GM19452 (cell line): ENCODE data around the gene IRGC.
"Not testable (repeated sequence)": the region's sequence is repeated elsewhere in the genome, so short reads cannot be mapped to it uniquely, and the experiment has no call there.

Experiments used
- ATAC-seq: cut with Tn5 transposase; IDR thresholded peaks from one replicate; pipeline ENCODE4 v1.9.1; 2021; ENCODE audit not compliant: unreplicated experiment

The IRGC gene

DNA sequence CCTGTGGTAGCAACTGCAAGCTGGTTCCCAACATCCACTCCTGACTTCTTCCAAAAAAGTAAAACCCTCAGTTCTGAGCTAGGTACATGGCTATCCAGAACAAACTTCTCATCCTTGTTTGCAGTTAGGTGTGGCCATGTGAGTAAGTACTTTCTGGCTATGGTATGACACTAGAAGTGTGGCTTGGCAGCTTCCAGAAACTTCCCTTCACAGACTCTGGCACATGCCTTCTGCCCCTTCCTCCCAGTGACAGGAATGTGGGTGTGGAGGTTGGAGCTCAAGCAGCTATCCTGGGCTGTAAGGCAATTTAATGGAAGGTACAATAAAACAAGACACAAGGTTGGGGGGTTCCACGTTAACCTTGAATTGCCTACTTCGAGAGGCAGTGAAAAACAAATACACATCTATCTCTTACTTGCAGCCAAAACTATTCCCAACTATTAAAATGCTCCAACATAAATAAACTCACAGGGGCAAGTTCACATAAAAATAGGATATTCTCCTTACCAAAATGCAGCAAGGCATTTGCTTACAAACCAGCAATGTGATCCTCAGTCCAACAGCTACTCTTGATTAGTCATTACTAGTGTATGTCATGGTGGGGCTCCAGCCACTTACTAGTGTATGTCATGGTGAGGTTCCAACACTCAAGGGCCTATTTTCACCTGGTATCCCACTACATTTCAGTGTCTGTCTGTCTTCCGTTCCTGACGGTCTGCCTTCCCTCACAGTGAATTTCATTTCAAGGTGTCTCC, 35.8 kb downstream of the IRGC start:
- ATAC-seq, result no peak

- ATAC-seq, result no peak
Measured at GRCh38 chr19:43752287-43752875, 36.5 kb downstream of the IRGC start.

GRCh38 chr19:43754253-43754502, 38.3 kb downstream of the IRGC start:
- no peak for ATAC-seq

DNA sequence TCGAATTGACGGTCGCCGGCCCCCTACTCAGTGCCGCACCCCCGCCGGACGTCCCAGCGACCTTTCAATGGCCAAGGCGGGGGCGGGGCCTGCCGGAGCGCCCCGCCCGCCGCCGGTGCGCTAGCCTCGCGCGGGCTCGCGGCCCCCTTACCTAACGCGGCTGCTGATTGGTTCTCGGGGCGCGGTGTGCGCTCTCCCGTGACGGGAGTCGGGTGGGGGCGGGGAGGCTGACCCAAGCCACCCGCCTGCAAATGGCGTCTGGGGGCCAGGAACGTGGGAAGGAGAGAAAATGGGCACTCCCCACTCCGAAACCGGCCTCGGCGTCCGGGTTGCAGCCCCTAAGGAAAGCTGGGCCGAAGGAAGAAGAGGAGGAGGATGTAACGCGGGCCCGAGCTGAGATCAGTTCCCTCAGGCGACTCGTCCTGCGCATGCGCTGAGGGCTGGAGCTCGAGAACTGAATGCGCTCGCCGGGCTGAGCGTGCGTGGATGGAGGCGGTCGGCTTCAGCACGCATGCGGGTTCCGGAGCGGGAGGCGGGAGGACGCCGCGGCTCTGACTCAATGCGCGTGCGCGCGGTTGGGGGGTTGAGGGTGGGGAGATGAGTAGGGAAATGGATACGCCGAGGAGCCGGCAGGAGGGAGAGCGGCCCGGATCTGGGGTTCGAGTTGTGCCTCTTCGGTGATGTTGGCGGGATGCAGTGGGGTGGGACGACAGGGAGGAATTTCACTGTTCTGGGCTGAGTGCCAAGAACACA, 38.8 kb downstream of the IRGC start, which contains the start of gene SMG9:
SMG9 (minus strand) TSS at position 460 of the 753 bp plus-strand sequence. CDS start 4,221 bp downstream, outside the sequence.
- ATAC-seq, result peak; percentile 52

DNA sequence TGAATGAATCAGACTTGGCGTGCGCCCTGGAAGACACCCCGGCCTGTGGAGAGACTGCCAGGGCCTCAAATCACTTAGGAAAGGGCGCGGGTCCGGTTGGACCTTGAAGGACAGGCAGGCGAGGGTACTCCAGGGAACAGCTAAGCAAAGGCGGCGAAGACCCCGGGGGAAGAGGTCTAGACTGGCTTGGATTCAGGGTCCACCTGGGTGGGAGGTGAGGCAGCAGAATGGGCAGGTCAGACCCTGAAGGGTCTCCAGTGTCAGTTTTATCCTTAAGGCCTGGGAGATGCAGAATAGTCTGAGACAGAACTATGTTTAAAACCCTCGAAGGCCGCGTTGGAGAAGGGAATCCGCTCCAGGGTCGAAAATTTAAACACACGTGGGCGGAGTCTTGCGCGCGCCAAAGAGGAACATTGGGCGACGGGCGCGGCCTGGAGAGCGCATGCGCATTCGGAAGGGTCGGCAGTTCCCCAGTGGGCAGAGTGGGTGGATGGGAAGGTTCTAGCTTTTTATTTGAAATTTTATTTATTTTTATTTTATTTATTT, 39.5 kb downstream of the IRGC start:
- ATAC-seq, result no peak

DNA sequence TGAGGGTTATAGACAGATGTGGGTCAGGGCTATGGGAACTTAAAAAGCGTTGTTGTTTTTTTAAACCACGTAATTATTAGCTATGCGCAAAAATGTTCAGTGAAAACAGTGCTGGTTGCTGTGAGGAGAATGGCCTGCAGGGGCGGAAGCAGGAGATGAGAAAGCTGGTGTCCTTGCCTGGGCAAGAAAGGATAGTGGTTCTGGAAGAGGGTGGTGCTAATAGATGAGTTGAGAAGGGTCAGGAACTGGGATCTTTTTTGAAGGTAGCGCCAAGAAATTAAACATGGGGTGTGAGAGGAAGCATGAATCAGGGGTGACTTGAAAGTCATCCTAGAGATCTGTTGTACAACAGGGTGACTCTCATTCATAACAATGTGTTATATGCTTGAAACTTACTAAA, 43.6 kb downstream of the IRGC start:
- no peak for ATAC-seq

DNA sequence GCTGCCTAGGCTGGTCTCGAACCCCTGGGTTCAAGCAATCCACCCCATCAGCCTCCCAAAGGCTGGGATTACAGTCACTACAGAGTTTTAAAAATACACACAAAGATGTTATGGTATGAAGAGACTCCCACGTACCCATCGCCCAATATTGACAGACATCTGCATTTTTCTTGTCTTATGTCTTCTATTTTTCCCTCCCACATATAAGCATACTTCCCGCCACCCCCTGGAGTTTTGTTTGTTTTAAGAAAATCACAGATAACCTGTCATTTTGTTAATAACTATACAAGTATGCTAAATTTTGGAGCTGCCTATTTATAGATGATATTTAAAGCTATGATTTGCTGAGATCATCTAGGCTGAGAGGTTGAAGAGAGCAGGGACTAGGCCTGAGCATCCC, 45.1 kb downstream of the IRGC start:
- no peak for ATAC-seq

DNA sequence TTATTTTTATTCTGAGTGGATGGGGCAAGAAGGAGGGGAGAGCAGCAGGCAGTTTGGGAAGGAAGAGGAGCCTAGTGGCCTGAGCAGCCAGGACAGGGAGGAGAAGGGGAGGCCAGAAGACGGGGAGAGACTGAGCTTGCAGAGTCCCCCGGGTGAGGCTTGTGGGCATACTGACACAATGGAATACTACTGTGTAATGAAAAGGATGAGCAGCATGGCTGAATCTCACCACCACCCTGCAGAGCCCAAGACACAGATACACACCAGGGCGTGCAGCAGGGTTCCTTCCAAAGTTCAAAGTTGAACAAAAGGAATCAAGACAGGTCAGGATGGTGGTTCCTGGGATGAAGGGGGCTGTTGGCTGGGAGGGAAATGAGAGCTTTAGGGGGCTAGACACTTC, 46.9 kb downstream of the IRGC start:
- no peak for ATAC-seq

- no peak for ATAC-seq
Measured at GRCh38 chr19:43763473-43763939, 47.6 kb downstream of the IRGC start.

DNA sequence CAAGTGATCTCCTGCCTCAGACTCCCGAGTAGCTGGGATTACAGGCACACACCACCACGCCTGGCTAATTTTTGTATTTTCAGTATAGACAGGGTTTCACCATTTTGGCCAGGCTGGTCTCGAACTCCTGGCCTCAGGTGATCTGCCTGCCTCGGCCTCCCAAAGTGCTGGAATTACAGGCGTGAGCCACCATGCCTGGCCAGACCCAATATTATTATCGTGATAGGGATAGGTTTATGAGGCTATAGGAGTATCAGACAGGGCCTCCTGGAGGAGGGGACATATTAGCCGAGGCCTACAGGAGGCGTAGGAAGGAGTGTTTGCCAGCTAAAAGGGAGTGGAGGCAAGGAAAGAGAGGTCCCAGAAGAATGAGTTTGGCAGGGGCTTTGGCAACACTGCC, 48.8 kb downstream of the IRGC start:
- ATAC-seq, result not testable (repeated sequence)

DNA sequence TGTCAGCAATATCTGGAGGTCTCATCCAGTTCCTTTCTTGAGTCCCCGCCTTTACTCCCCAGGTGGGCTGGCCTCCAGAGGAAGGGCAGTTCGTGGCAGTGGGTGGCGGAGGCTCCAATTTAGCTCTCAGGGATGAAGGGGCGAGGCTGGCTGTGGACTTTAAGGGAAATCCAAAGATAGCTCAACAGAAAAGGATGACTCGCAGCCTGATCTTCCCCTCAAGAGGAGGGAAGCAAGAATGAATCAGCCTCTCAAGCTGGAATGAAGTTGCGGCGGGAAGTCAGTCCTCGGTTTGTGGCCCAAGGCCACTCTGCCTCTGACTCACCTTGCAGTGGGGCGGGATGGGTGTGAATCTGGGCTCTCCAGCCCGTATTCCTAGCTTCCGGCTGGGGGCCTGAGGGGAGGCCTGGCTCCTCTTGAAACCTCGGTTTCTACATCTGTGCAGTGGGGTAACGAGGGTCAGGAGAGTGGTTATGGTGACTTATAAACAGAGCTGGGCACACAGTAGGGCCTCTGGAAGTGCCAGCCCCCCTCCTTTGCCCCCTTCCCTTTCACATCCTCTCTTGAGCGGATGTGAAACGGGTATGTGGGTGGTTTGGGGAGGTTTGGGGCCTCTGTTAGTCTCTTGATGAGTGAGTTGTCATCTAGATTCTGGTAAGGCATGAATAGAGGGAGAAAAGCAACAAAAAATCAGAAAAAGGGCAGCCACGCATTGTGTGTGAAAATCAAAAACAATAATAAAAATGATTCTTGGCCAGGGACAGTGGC, 49.4 kb downstream of the IRGC start:
- peak; percentile 74 for ATAC-seq

DNA sequence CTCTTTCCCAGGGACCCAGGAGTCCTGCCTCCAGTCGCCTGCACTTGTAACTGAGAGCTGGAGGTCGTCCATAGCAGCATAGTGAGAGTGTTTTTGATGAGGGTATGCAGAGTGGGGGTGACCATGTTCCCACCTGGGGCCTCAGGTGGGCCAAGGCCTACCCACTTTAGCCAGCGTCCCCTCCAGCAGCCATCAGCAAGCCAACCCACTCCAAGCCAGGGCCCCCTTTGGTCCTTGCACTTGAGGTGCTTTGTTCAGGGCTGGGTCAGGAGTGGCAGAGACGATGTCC, 50.8 kb downstream of the IRGC start:
- ATAC-seq, result no peak

GRCh38 chr19:43767316-43767715, 51.4 kb downstream of the IRGC start:
- ATAC-seq, result no peak

GRCh38 chr19:43767818-43768217, 51.9 kb downstream of the IRGC start:
- ATAC-seq, result no peak

- ATAC-seq, result no peak
Measured at GRCh38 chr19:43768273-43769050, 52.6 kb downstream of the IRGC start.

GRCh38 chr19:43769256-43769655, 53.4 kb downstream of the IRGC start:
- ATAC-seq, result no peak
